Measurements from ENCODE around the gene GAS2L2. TPM values are rescaled to one million over a fixed set of nuclear protein-coding genes. Genes with fewer than 3 reads are reported as not detected.
"Not testable (repeated sequence)": the region's sequence is repeated elsewhere in the genome, so short reads cannot be mapped to it uniquely, and the experiment has no call there.

Gene GAS2L2
- total RNA-seq, 1 experiment from 2014 or later = not detected

DNA sequence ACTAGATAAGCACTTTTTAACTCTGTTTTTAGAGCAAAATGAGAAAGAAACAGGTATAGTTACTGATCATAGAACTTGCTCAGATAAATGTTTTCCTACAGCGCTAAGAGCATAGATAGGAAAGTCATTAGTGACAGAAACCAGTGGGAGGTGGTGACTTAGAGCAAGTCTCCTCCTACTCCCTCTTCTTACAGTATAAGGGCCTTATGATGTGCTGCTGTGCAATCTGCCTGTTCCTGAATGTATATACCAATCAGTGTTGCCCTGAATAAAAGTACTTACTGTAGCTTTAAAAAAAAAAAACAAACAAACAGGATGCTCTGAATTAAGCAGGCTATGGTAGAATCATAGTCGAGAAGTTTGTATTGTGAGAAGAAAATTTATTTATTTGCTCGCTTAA is 44.9 kb downstream of the GAS2L2 start:
- TF ChIP-seq EZH2 (IDR thresholded peaks at IDR 0.05; ENCODE audit: low read length, unreplicated experiment) (no peak), EZH2phosphoT487 (IDR thresholded peaks at IDR 0.05; ENCODE audit: borderline replicate concordance, low read length) (no peak)
- TF ChIP-seq, protein P1, sequence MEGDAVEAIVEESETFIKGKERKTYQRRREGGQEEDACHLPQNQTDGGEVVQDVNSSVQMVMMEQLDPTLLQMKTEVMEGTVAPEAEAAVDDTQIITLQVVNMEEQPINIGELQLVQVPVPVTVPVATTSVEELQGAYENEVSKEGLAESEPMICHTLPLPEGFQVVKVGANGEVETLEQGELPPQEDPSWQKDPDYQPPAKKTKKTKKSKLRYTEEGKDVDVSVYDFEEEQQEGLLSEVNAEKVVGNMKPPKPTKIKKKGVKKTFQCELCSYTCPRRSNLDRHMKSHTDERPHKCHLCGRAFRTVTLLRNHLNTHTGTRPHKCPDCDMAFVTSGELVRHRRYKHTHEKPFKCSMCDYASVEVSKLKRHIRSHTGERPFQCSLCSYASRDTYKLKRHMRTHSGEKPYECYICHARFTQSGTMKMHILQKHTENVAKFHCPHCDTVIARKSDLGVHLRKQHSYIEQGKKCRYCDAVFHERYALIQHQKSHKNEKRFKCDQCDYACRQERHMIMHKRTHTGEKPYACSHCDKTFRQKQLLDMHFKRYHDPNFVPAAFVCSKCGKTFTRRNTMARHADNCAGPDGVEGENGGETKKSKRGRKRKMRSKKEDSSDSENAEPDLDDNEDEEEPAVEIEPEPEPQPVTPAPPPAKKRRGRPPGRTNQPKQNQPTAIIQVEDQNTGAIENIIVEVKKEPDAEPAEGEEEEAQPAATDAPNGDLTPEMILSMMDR (conservative IDR thresholded peaks at IDR 0.05; ENCODE audit: low read depth, low read length) = no peak
- ChIA-PET POLR2A (ENCODE audit: unreplicated experiment) (no interaction called here), CTCF (interaction anchor here (0.5 kb wide), 1 partner anchor 175 kb away, joined by 3 read pairs; no protein-coding TSS in a partner anchor)
- DNase-seq (no peak), ATAC-seq (no peak)
- H3K4me2 ChIP-seq (ENCODE audit: low read length) = no peak overlapping the region
- no TSS peak for BruUV-seq (replicated peaks)
- H3K4me3 ChIP-seq (ENCODE audit: low read length) = no peak overlapping the region
- H3K27ac ChIP-seq (ENCODE audit: low read length) = no peak overlapping the region
- no peak overlapping the region for H3K9ac ChIP-seq (ENCODE audit: low read length)
- H2AFZ ChIP-seq (ENCODE audit: low read length) = no peak overlapping the region
- peaks cover 14% of the 10 kb centered on the region; the same call in 1 of the 2 replicates for H3K36me3 ChIP-seq (ENCODE audit: low read depth, low read length)
- no peaks in the 10 kb centered on the region for H3K9me2 ChIP-seq (replicated peaks; ENCODE audit: low read length)
- H3K79me2 ChIP-seq (ENCODE audit: low read length) = no peaks in the 10 kb centered on the region
- no peaks in the 10 kb centered on the region for H3K27me3 ChIP-seq (ENCODE audit: low read length)
- H4K20me1 ChIP-seq (ENCODE audit: low read length) = no peaks in the 10 kb centered on the region
- no peaks in the 10 kb centered on the region for H3K9me3 ChIP-seq (ENCODE audit: low read length)
- intact Hi-C loops (cut with micrococcal nuclease) = no loop called here
- H3K4me1 ChIP-seq (ENCODE audit: insufficient read depth, low read length) = peaks cover 5% of the 10 kb centered on the region; the same call in 1 of the 2 replicates
- H3F3A ChIP-seq (ENCODE audit: low read length, unreplicated experiment) = no peaks in the 10 kb centered on the region

DNA sequence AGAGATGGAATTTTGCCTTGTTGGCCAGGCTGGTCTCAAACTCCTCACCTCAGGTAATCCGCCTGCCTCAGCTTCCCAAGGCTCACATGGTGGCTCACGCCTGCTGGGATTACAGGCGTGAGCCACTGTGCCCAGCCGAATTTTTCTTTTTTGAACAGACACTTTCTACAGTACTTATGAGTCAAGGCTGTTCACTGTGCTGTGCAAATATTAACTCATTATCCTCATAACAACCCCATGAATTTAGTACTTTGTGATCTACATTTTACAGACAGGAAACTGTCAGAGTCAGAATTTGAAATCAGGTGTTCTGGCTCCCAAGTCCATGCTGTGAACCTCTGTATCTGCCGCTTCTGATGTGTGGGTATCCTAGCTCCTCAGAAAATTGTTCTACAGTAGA is 47.3 kb downstream of the GAS2L2 start:
- H3K4me3 ChIP-seq (ENCODE audit: low read length) = no peak overlapping the region
- no peaks in the 10 kb centered on the region for H4K20me1 ChIP-seq (ENCODE audit: low read length)
- ChIA-PET CTCF (interaction anchor here (0.8 kb wide), 1 partner anchor 162 kb away, joined by 3 read pairs; no protein-coding TSS in a partner anchor), POLR2A (ENCODE audit: unreplicated experiment) (no interaction called here)
- peaks cover 11% of the 10 kb centered on the region; the same call in 1 of the 2 replicates for H3K36me3 ChIP-seq (ENCODE audit: low read depth, low read length)
- peaks cover 5% of the 10 kb centered on the region; the same call in 1 of the 2 replicates for H3K4me1 ChIP-seq (ENCODE audit: insufficient read depth, low read length)
- TF ChIP-seq EZH2phosphoT487 (IDR thresholded peaks at IDR 0.05; ENCODE audit: borderline replicate concordance, low read length) (no peak), EZH2 (IDR thresholded peaks at IDR 0.05; ENCODE audit: low read length, unreplicated experiment) (no peak)
- TF ChIP-seq, protein P1 (conservative IDR thresholded peaks at IDR 0.05; ENCODE audit: low read depth, low read length) = no peak
- H3K79me2 ChIP-seq (ENCODE audit: low read length) = no peaks in the 10 kb centered on the region
- no peak overlapping the region for H3K4me2 ChIP-seq (ENCODE audit: low read length)
- no peaks in the 10 kb centered on the region for H3K9me3 ChIP-seq (ENCODE audit: low read length)
- intact Hi-C loops (cut with micrococcal nuclease) = no loop called here
- H3K27me3 ChIP-seq (ENCODE audit: low read length) = no peaks in the 10 kb centered on the region
- BruUV-seq (replicated peaks) = no TSS peak
- no peak overlapping the region for H3K9ac ChIP-seq (ENCODE audit: low read length)
- H3K27ac ChIP-seq (ENCODE audit: low read length) = 0 out of 2 replicates have a peak overlapping the region, but pooled peaks have one; percentile 3
- DNase-seq (peak; percentile 41), ATAC-seq (peak; percentile 93)
- H3F3A ChIP-seq (ENCODE audit: low read length, unreplicated experiment) = no peaks in the 10 kb centered on the region
- H2AFZ ChIP-seq (ENCODE audit: low read length) = no peak overlapping the region
- H3K9me2 ChIP-seq (replicated peaks; ENCODE audit: low read length) = no peaks in the 10 kb centered on the region

DNA sequence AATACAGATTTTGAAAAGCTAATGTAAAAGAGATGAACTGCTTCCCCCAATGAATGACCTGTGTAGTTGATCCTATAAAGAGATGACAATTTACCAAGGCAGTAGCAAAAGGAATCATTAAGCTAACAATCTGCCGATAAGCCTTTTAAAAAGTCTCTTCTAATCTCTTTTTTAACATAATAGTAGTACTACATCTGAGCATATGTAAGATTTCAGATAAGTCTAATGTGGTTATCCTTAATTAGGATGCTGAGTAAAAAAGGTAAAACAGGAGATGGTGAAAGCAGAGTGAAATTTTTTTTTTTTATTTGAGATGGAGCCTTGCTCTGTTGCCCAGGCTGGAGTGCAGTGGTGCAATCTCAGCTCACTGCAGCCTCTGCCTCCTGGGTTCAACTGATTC is 47.8 kb downstream of the GAS2L2 start:
- ATAC-seq = no peak
- Histone ChIP-seq H3K36me3 (ENCODE audit: low read depth, low read length) (peaks cover 6% of the 10 kb centered on the region; the same call in 1 of the 2 replicates), H3K27ac (ENCODE audit: low read length) (no peak overlapping the region), H3K4me3 (ENCODE audit: low read length) (no peak overlapping the region), H3K9me2 (replicated peaks; ENCODE audit: low read length) (no peaks in the 10 kb centered on the region), H3K4me2 (ENCODE audit: low read length) (no peak overlapping the region), H3K4me1 (ENCODE audit: insufficient read depth, low read length) (peaks cover 5% of the 10 kb centered on the region; the same call in 1 of the 2 replicates), H3K9me3 (ENCODE audit: low read length) (no peaks in the 10 kb centered on the region), H3K27me3 (ENCODE audit: low read length) (no peaks in the 10 kb centered on the region), H3K9ac (ENCODE audit: low read length) (no peak overlapping the region), H3F3A (ENCODE audit: low read length, unreplicated experiment) (no peaks in the 10 kb centered on the region), H3K79me2 (ENCODE audit: low read length) (no peaks in the 10 kb centered on the region), H2AFZ (ENCODE audit: low read length) (no peak overlapping the region), H4K20me1 (ENCODE audit: low read length) (no peaks in the 10 kb centered on the region)
- TF ChIP-seq, protein P1 (conservative IDR thresholded peaks at IDR 0.05; ENCODE audit: low read depth, low read length) = no peak
- no peak for TF ChIP-seq EZH2phosphoT487 (IDR thresholded peaks at IDR 0.05; ENCODE audit: borderline replicate concordance, low read length)
- TF ChIP-seq EZH2 (IDR thresholded peaks at IDR 0.05; ENCODE audit: low read length, unreplicated experiment) = no peak
- ChIA-PET POLR2A (ENCODE audit: unreplicated experiment) (no interaction called here), CTCF (interaction anchor here (0.8 kb wide), 1 partner anchor 161 kb away, joined by 3 read pairs; no protein-coding TSS in a partner anchor)
- intact Hi-C loops (cut with micrococcal nuclease) = no loop called here
- BruUV-seq (replicated peaks) = no TSS peak
- no peak for DNase-seq

DNA sequence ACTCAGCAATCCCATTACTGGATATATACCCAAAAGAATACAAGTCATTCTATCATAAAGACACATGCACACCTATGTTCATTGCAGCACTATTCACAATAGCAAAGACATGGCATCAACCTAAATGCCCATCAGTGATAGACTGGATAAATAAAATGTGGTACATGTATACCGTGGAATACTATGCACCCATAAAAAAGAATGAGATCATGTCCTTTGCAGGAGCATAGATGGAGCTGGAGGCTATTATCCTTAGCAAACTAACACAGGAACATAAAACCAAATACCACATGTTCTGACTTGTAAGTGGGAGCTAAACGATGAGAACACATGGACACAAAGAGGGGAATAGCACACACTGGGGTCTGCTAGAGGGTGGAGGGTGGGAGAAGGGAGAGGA is 49.7 kb downstream of the GAS2L2 start:
- H3K9me2 ChIP-seq (replicated peaks; ENCODE audit: low read length); H2AFZ ChIP-seq (ENCODE audit: low read length); H3K9me3 ChIP-seq (ENCODE audit: low read length); CTCF ChIA-PET; H4K20me1 ChIP-seq (ENCODE audit: low read length); ATAC-seq; H3K9ac ChIP-seq (ENCODE audit: low read length); DNase-seq; H3F3A ChIP-seq (ENCODE audit: low read length, unreplicated experiment); H3K4me2 ChIP-seq (ENCODE audit: low read length); H3K79me2 ChIP-seq (ENCODE audit: low read length); H3K4me3 ChIP-seq (ENCODE audit: low read length); H3K27ac ChIP-seq (ENCODE audit: low read length); intact Hi-C loops (cut with micrococcal nuclease); BruUV-seq (replicated peaks); H3K4me1 ChIP-seq (ENCODE audit: insufficient read depth, low read length); H3K36me3 ChIP-seq (ENCODE audit: low read depth, low read length); H3K27me3 ChIP-seq (ENCODE audit: low read length); POLR2A ChIA-PET (ENCODE audit: unreplicated experiment): not testable (repeated sequence)
